Fibroblast of peridontal ligament (primary cell): ENCODE measurements around the gene SLC44A2.

ENCODE experiments used
- DNase-seq: peaks from one replicate; pipeline ENCODE4 v3.0.0-alpha.2; 2010; ENCODE audit errors: extremely low read depth

Gene SLC44A2

GRCh38 chr19:10615429-10616023, 9.8 kb upstream of the SLC44A2 start:
- no peak for DNase-seq

GRCh38 chr19:10617409-10618121, 7.8 kb upstream of the SLC44A2 start:
- peak; percentile 74 for DNase-seq

- no peak for DNase-seq
Measured at GRCh38 chr19:10618846-10619245, 6.5 kb upstream of the SLC44A2 start.

- no peak for DNase-seq
Measured at GRCh38 chr19:10620786-10621185, 4.6 kb upstream of the SLC44A2 start.

- DNase-seq = no peak
Measured at GRCh38 chr19:10621966-10622365, 3.4 kb upstream of the SLC44A2 start.

GRCh38 chr19:10624585-10624984, 768 bp upstream of the SLC44A2 start:
- no peak for DNase-seq

GRCh38 chr19:10625762-10626138, 397 bp downstream of the SLC44A2 start:
- no peak for DNase-seq

- no peak for DNase-seq
Measured at GRCh38 chr19:10631874-10632273, 6.5 kb downstream of the SLC44A2 start.

- DNase-seq = no peak
Measured at GRCh38 chr19:10634430-10634829, 9.1 kb downstream of the SLC44A2 start.

GRCh38 chr19:10634963-10635362, 9.6 kb downstream of the SLC44A2 start:
- no peak for DNase-seq

- DNase-seq = no peak
Measured at GRCh38 chr19:10636304-10636972, 11.1 kb downstream of the SLC44A2 start.

GRCh38 chr19:10637894-10638293, 12.5 kb downstream of the SLC44A2 start:
- DNase-seq = no peak

- no peak for DNase-seq
Measured at GRCh38 chr19:10639836-10640235, 14.5 kb downstream of the SLC44A2 start.

GRCh38 chr19:10640361-10640760, 15.0 kb downstream of the SLC44A2 start:
- no peak for DNase-seq

- no peak for DNase-seq
Measured at GRCh38 chr19:10641248-10641647, 15.9 kb downstream of the SLC44A2 start.

GRCh38 chr19:10642473-10643171, 17.3 kb downstream of the SLC44A2 start:
- DNase-seq = no peak

- DNase-seq = no peak
Measured at GRCh38 chr19:10643172-10643967, 18.0 kb downstream of the SLC44A2 start.

GRCh38 chr19:10643968-10644259, 18.6 kb downstream of the SLC44A2 start:
- DNase-seq = peak; percentile 42

- peak; percentile 64 for DNase-seq
Measured at GRCh38 chr19:10644260-10645007, 19.1 kb downstream of the SLC44A2 start.

- no peak for DNase-seq
Measured at GRCh38 chr19:10646456-10647159, 21.3 kb downstream of the SLC44A2 start.

- DNase-seq = no peak
Measured at GRCh38 chr19:10648360-10648759, 23.0 kb downstream of the SLC44A2 start.
